H1 (cell line): ENCODE measurements around the gene ELOVL5. TPM values are rescaled to one million over a fixed set of nuclear protein-coding genes. Genes with fewer than 3 reads are reported as not detected.

Experiments used
- ASH2L ChIP-seq: fragments of 200-600, 300-600 bp; sonication (generic); IDR thresholded peaks from one replicate; pipeline ENCODE4 v1.7.1; 2017; ENCODE audit warnings: low read length
- BACH1 ChIP-seq: IDR thresholded peaks from 2 replicates; pipeline ENCODE4 v1.6.1; 2012; ENCODE audit warnings: low read length, improper control_type of control experiment
- CHD1 ChIP-seq: IDR thresholded peaks from 2 replicates; pipeline ENCODE4 v1.6.1; 2012; ENCODE audit warnings: low read depth, low read length, improper control_type of control experiment
- CREB1 ChIP-seq: IDR thresholded peaks from 2 replicates; pipeline ENCODE4 v1.6.1; 2012; ENCODE audit warnings: inconsistent platforms
- E2F6 ChIP-seq: IDR thresholded peaks from 2 replicates; pipeline ENCODE4 v1.6.1; 2012; ENCODE audit warnings: inconsistent platforms
- EGR1 ChIP-seq: IDR thresholded peaks from 2 replicates; pipeline ENCODE4 v1.6.1; 2011; ENCODE audit warnings: low read depth, low read length, borderline replicate concordance
- HDAC2 ChIP-seq, 2 experiments: fragments of 300-600 bp in 1 of 2; sonication (generic) in 1 of 2; IDR thresholded peaks; 2 replicates each; pipeline ENCODE4 v1.6.1; 2011 to 2012; ENCODE audit warnings: low read depth in 2 of 2, low read length in 2 of 2, mild to moderate bottlenecking in 2 of 2, moderate library complexity in 2 of 2, borderline replicate concordance in 1 of 2, inconsistent platforms in 1 of 2
- HDAC6 ChIP-seq: IDR thresholded peaks from one replicate; pipeline ENCODE4 v1.7.1; 2012; ENCODE audit warnings: low read depth, mild to moderate bottlenecking, inconsistent platforms, low read length, moderate library complexity
- JUN ChIP-seq: IDR thresholded peaks from 2 replicates; pipeline ENCODE4 v1.6.1; 2011; ENCODE audit warnings: low read depth, mild to moderate bottlenecking, improper control_type of control experiment, low read length
- JUND ChIP-seq: IDR thresholded peaks from 2 replicates; pipeline ENCODE4 v1.6.1; 2011; ENCODE audit warnings: mild to moderate bottlenecking, improper control_type of control experiment, low read length
- KDM4A ChIP-seq: IDR thresholded peaks from one replicate; pipeline ENCODE4 v1.7.1; 2012; ENCODE audit warnings: low read depth, mild to moderate bottlenecking, moderate library complexity, low read length, inconsistent platforms; ENCODE audit not compliant: severe bottlenecking
- KDM5A ChIP-seq: fragments of 200-600 bp; IDR thresholded peaks from 2 replicates; pipeline ENCODE4 v1.7.1; 2012; ENCODE audit warnings: mild to moderate bottlenecking, low read length, inconsistent platforms, mixed read lengths
- MAX ChIP-seq: IDR thresholded peaks from 2 replicates; pipeline ENCODE4 v1.6.1; 2012; ENCODE audit warnings: inconsistent platforms
- PHF8 ChIP-seq: fragments of 200-600 bp; sonication (generic); conservative IDR thresholded peaks from 2 replicates; pipeline ENCODE4 v1.7.1; 2012; ENCODE audit warnings: low read depth, mild to moderate bottlenecking, inconsistent platforms, low read length, moderate library complexity
- POLR2A ChIP-seq, 2 experiments: IDR thresholded peaks; 1 replicate in 1 of 2; 2 replicates in 1 of 2; pipeline ENCODE4 v1.6.1; 2011; ENCODE audit warnings: low read depth in 2 of 2, low read length in 2 of 2, mild to moderate bottlenecking in 2 of 2; ENCODE audit errors: control extremely low read depth in 1 of 2
- POLR2AphosphoS5 ChIP-seq: IDR thresholded peaks from 2 replicates; pipeline ENCODE4 v1.6.1; 2011; ENCODE audit warnings: low read depth, low read length
- SAP30 ChIP-seq: fragments of 300-600 bp; sonication (generic); IDR thresholded peaks from 2 replicates; pipeline ENCODE4 v1.7.1; 2012; ENCODE audit warnings: low read length, moderate library complexity, mild to moderate bottlenecking, inconsistent platforms; ENCODE audit not compliant: insufficient read depth, insufficient replicate concordance
- SIX5 ChIP-seq: IDR thresholded peaks from 2 replicates; pipeline ENCODE4 v1.6.1; 2011; ENCODE audit warnings: mild to moderate bottlenecking, low read depth, low read length
- TAF7 ChIP-seq: optimal IDR thresholded peaks from 2 replicates; pipeline ENCODE3; 2011; ENCODE audit warnings: low read depth, mild to moderate bottlenecking, inconsistent platforms, low read length, moderate library complexity, borderline replicate concordance
- ZNF274 ChIP-seq: IDR thresholded peaks from 2 replicates; pipeline ENCODE4 v1.7.0; 2012; ENCODE audit warnings: low read length, borderline replicate concordance; ENCODE audit errors: extremely low read depth
- polyA plus RNA-seq, 7 experiments: library from polyadenylated mRNA; depleted of rRNA in 3 of 7; stranded (reverse) in 5 of 7; unstranded in 2 of 7; fragments of >200 nt in 5 of 7; fragments of 200-250 nt in 2 of 7; gene quantifications; 1 replicate in 5 of 7; 2 replicates in 1 of 7; 4 replicates in 1 of 7; pipeline versions ENCODE4 v1.2.1 to v1.2.3, GENCODE V29; 2011 to 2013; ENCODE audit warnings: missing spikeins in 2 of 7, mixed read lengths in 2 of 7
- total RNA-seq: library from RNA; stranded (reverse); fragmentation: NEBNext Ultra II Directional; extraction: Animal tissue kit (Norgen Biotek cat#: 25700); gene quantifications from 2 replicates; pipeline ENCODE4 v1.2.1, GENCODE V29; 2021
- TF ChIP-seq, protein P1 (sequence below): IDR thresholded peaks from 2 replicates; pipeline ENCODE4 v1.6.1; 2011; ENCODE audit warnings: low read depth, mild to moderate bottlenecking, low read length; ENCODE audit not compliant: insufficient read depth

Gene ELOVL5
- total and polyA plus RNA-seq, 2 of the 8 experiments (the other 6 are each of a cell fraction or from before 2014, with no cell fraction given): 113 to 156 TPM

- TF ChIP-seq ASH2L (peak; percentile 84), TAF7 (peak; percentile 6), HDAC2 (IDR thresholded peaks at IDR 0.05; ENCODE audit: borderline replicate concordance in 1 of 2, low read depth in 2 of 2, low read length in 2 of 2) (0 out of 4 replicates have a peak, but pooled peaks of 1 of the 2 experiments have one; percentile 32), CREB1 (no peak; the same call in 1 of the 2 replicates), KDM5A (no peak), CHD1 (no peak), SIX5 (no peak), ZNF274 (no peak), SAP30 (no peak), PHF8 (peak; percentile 97), POLR2AphosphoS5 (peak; percentile 37), EGR1 (peak; percentile 36; the same call in 1 of the 2 replicates), MAX (peak; percentile 43), E2F6 (0 out of 2 replicates have a peak, but pooled peaks have one; percentile 19), JUND (0 out of 2 replicates have a peak, but pooled peaks have one; percentile 10), BACH1 (peak; percentile 56), KDM4A (peak; percentile 97), HDAC6 (no peak), POLR2A (IDR thresholded peaks at IDR 0.05; ENCODE audit: control extremely low read depth in 1 of 2, low read depth in 2 of 2, low read length in 2 of 2) (peak; percentile 49 to 80), JUN (no peak)
- TF ChIP-seq, protein P1, sequence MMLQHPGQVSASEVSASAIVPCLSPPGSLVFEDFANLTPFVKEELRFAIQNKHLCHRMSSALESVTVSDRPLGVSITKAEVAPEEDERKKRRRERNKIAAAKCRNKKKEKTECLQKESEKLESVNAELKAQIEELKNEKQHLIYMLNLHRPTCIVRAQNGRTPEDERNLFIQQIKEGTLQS: no peak
These were observed 10.5 kb upstream of the ELOVL5 start (continued) for GRCh38 chr6:53359095-53359842.
